Pancreas (tissue), 10 donors: ENCODE results near the gene NSD1. TPM values are rescaled to one million over a fixed set of nuclear protein-coding genes. Genes with fewer than 3 reads are reported as not detected.

Experiments used
- ATAC-seq, 4 donors: fragments of 200-7000 bp; cut with Tn5 transposase; one replicate each; pipeline versions ENCODE4 v1.8.0 to v1.9.1; 2020; ENCODE audit warnings: mild to moderate bottlenecking in 4 of 4, moderate library complexity in 4 of 4
- DNase-seq, 6 donors: peaks; one replicate each; pipeline ENCODE4 v3.0.0-alpha.2; 2020
- FAIRE-seq: peaks from 2 replicates; lab custom pipeline; 2012; peaks lifted over from hg19 to GRCh38; lab: Jason Lieb, UNC
- H3K27ac ChIP-seq, 4 donors: fragments of 200-600 bp; sonication (generic); 1 replicate in 3 of 4; 2 replicates in 1 of 4; pipeline versions ENCODE4 v1.5.0 to v1.8.0; 2020
- H3K27me3 ChIP-seq, 4 donors: fragments of 200-600 bp; one replicate each; pipeline ENCODE4 v1.8.0; 2021
- H3K36me3 ChIP-seq, 3 donors: fragments of 200-600 bp; sonication (generic) in 1 of 3; one replicate each; pipeline versions ENCODE4 v1.5.0 to v1.8.0; 2020 to 2021
- H3K4me1 ChIP-seq, 3 donors: fragments of 200-600 bp; one replicate each; pipeline ENCODE4 v1.8.0; 2021
- H3K4me3 ChIP-seq, 4 donors: fragments of 200-600 bp; sonication (generic) in 2 of 4; one replicate each; pipeline versions ENCODE4 v1.5.0 to v1.8.0; 2020 to 2021
- H3K9me3 ChIP-seq, 4 donors: fragments of 200-600 bp; one replicate each; pipeline ENCODE4 v1.8.0; 2021
- WGBS, 2 donors: extraction: QIAGEN DNeasy Blood & Tissue Kit; methylation state at CpG; one replicate each; pipeline ENCODE4 v1.1.7; 2013; 5-methylcytosine and 5-hydroxymethylcytosine counted together
- intact Hi-C, 3 donors: fragments of 100-400 bp; cut with DNase I; formaldehyde crosslinking; loops; one replicate each; pipeline versions ENCODE4 v1.11.1 to v1.14.2; 2022
- polyA plus RNA-seq, 2 donors: library from polyadenylated mRNA; stranded (reverse); fragments of 200-250 nt; gene quantifications; one replicate each; pipeline ENCODE4 v1.2.3, GENCODE V29; 2013
- total RNA-seq, 6 donors: library from RNA; stranded (reverse); fragmentation: NEBNext Ultra II Directional in 4 of 6; extraction: Animal tissue kit (Norgen Biotek cat#: 25700) in 4 of 6; gene quantifications; one replicate each; pipeline versions ENCODE4 v1.2.1 to v1.2.4, GENCODE V29; 2021 to 2023
- TF ChIP-seq, protein P1 (sequence below), 4 donors: fragments of 200-600 bp; sonication (generic) in 3 of 4; IDR thresholded peaks; one replicate each; pipeline versions ENCODE4 v1.5.0 to v1.8.0; 2021; ENCODE audit warnings: antibody characterized with exemption in 4 of 4
- donor health status: healthy with polysubstance abuse.
- donor health status: DM: no; HTN: no; CAD: no; lungs with moderate emphysema.
- donor health status: DM: no; HTN: no; CAD: no.
- donor health status: control.
- donor health status: control.
- donor health status: Bipolar disorder and iron deficiency.
- donor health status: DM: yes; HTN: yes; CAD: no.
- donor health status: DM: no; HTN: no; CAD: no.
- donor health status: DM: no; HTN: no; CAD: no.
- donor health status: DM: yes; HTN: yes; CAD: no.

NSD1 gene
- total and polyA plus RNA-seq, 8 donors: 6.9 to 51.2 (median 33.5) TPM

- H3K36me3 ChIP-seq: peaks cover 0 to 53% (median 0%) of the 10 kb centered on the region in 3 donors
- ATAC-seq (peak in 3 of 4 donors; percentile 69 to 81 (median 80)), DNase-seq (no peak), FAIRE-seq (no peak)
- H3K27ac ChIP-seq: no peak overlapping the region
- TF ChIP-seq, protein P1, sequence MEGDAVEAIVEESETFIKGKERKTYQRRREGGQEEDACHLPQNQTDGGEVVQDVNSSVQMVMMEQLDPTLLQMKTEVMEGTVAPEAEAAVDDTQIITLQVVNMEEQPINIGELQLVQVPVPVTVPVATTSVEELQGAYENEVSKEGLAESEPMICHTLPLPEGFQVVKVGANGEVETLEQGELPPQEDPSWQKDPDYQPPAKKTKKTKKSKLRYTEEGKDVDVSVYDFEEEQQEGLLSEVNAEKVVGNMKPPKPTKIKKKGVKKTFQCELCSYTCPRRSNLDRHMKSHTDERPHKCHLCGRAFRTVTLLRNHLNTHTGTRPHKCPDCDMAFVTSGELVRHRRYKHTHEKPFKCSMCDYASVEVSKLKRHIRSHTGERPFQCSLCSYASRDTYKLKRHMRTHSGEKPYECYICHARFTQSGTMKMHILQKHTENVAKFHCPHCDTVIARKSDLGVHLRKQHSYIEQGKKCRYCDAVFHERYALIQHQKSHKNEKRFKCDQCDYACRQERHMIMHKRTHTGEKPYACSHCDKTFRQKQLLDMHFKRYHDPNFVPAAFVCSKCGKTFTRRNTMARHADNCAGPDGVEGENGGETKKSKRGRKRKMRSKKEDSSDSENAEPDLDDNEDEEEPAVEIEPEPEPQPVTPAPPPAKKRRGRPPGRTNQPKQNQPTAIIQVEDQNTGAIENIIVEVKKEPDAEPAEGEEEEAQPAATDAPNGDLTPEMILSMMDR (IDR thresholded peaks at IDR 0.05): no peak
- 34 to 38% methylated on average over 2 of the region's 2 CpGs for WGBS, 2 donors
- H3K4me1 ChIP-seq: no peaks in the 10 kb centered on the region
- intact Hi-C loops: no loop called here
- H3K9me3 ChIP-seq: no peaks in the 10 kb centered on the region
- H3K4me3 ChIP-seq: no peak overlapping the region
- H3K27me3 ChIP-seq: no peaks in the 10 kb centered on the region
Observed at GRCh38 chr5:177288191-177288590, 154.6 kb downstream of the NSD1 start.

DNA sequence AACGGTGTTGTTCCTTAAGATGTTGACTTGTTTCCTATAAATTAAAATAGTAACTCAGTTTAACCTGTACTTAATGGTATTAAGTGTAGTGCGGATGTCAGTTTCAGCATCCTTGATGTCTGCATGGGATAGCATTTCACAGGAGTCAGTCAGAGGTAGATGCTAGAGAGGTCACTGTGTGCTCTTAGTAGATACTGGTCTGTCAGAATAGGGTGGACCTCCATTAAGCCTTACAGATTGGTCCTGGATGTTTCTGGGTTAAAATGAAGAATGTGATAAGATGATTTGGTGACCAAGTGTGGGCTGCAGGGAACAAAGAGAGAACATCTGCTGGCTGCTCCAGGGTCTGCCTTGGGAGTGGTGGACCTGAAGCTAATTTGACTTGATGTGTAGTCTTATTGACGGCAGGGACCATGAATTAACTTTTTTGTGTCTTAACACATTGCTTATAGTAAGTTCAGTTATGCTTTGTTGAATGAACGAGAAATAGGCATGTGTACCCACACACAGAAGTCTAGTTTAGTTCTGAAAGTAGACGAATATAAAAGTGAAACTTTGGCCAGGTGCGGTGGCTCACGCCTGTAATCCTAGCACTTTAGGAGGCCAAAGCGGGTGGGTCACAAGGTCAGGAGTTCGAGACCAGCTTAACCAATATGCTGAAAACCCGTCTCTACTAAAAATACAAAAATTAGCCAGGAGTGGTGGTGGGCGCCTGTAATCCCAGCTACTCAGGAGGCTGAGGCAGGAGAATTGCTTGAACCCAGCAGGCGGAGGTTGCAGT, 157.4 kb downstream of the NSD1 start:
- DNase-seq (no peak), FAIRE-seq (no peak), ATAC-seq (no peak)
- Histone ChIP-seq H3K36me3 (peaks cover 0 to 58% (median 15%) of the 10 kb centered on the region in 3 donors), H3K27me3 (no peaks in the 10 kb centered on the region), H3K9me3 (no peaks in the 10 kb centered on the region), H3K4me1 (no peaks in the 10 kb centered on the region), H3K4me3 (no peak overlapping the region), H3K27ac (no peak overlapping the region)
- TF ChIP-seq, protein P1 (IDR thresholded peaks at IDR 0.05): no peak
- 94% methylated on average over 12 of the region's 12 CpGs for WGBS, 2 donors
- intact Hi-C loops: loop anchor here in 1 of 3 donors (10.0 kb wide), 1 partner anchor 156 kb away; the partner anchor contains the start of gene NSD1

GRCh38 chr5:177291735-177292134, 158.2 kb downstream of the NSD1 start:
- intact Hi-C loops: loop anchor here in 1 of 3 donors (10.0 kb wide), 1 partner anchor 157 kb away; the partner anchor contains the start of gene NSD1
- TF ChIP-seq, protein P1 (IDR thresholded peaks at IDR 0.05): no peak
- Histone ChIP-seq H3K27ac (no peak overlapping the region), H3K4me3 (no peak overlapping the region), H3K4me1 (peaks cover 0 to 5% (median 0%) of the 10 kb centered on the region in 3 donors), H3K27me3 (no peaks in the 10 kb centered on the region), H3K36me3 (peaks cover 0 to 58% (median 15%) of the 10 kb centered on the region in 3 donors), H3K9me3 (no peaks in the 10 kb centered on the region)
- WGBS, 2 donors: 95 to 96% methylated on average over 7 of the region's 7 CpGs
- FAIRE-seq: no peak
- DNase-seq: no peak
- no peak for ATAC-seq

GRCh38 chr5:177293819-177294581, 160.4 kb downstream of the NSD1 start:
- FAIRE-seq: no peak
- no peak for DNase-seq
- peaks cover 0 to 52% (median 15%) of the 10 kb centered on the region in 3 donors for H3K36me3 ChIP-seq
- TF ChIP-seq, protein P1 (IDR thresholded peaks at IDR 0.05): no peak
- H3K27ac ChIP-seq: no peak overlapping the region
- ATAC-seq: no peak
- H3K27me3 ChIP-seq: no peaks in the 10 kb centered on the region
- H3K9me3 ChIP-seq: no peaks in the 10 kb centered on the region
- intact Hi-C loops: loop anchor here in 1 of 3 donors (10.0 kb wide), 1 partner anchor 159 kb away; the partner anchor contains the start of gene NSD1
- H3K4me1 ChIP-seq: peaks cover 0 to 7% (median 0%) of the 10 kb centered on the region in 3 donors
- H3K4me3 ChIP-seq: no peak overlapping the region
- 93 to 94% methylated on average over 12 of the region's 12 CpGs for WGBS, 2 donors
